Body of pancreas (tissue), 4 donors: Measurements from ENCODE around the gene GNB1. TPM values are rescaled to one million over a fixed set of nuclear protein-coding genes. Genes with fewer than 3 reads are reported as not detected.

Experiments used
- ATAC-seq: fragments of 150-250 bp; one replicate; pipeline ENCODE4 v1.9.1; 2016
- DNase-seq, 4 donors: peaks; one replicate each; pipeline ENCODE4 v3.0.0-alpha.2; 2019
- H3K27ac ChIP-seq, 4 donors: fragments of 200-600 bp; sonication (generic); 1 replicate in 3 of 4; 2 replicates in 1 of 4; pipeline versions ENCODE4 v1.5.1 to v1.6.1; 2016 to 2019; ENCODE audit warnings: mild to moderate bottlenecking in 1 of 4, mixed read lengths in 1 of 4, moderate library complexity in 1 of 4
- H3K27me3 ChIP-seq, 2 donors: fragments of 200-600 bp; sonication (generic); one replicate each; pipeline ENCODE4 v1.6.0; 2016; ENCODE audit warnings: mild to moderate bottlenecking in 1 of 2
- H3K36me3 ChIP-seq, 2 donors: fragments of 200-600 bp; sonication (generic); replicated peaks in 1 of 2; 2 replicates each; pipeline ENCODE4 v1.5.1; 2016; ENCODE audit warnings: low read depth in 2 of 2; ENCODE audit not compliant: insufficient read depth in 1 of 2
- H3K4me1 ChIP-seq: fragments of 200-600 bp; sonication (generic); one replicate; pipeline ENCODE4 v1.6.0; 2016
- H3K4me3 ChIP-seq, 2 donors: fragments of 200-600 bp; sonication (generic); 1 replicate in 1 of 2; 2 replicates in 1 of 2; pipeline ENCODE4 v1.5.1; 2016 to 2019
- H3K9me3 ChIP-seq, 3 donors: fragments of 200-600 bp; sonication (generic); 1 replicate in 2 of 3; 2 replicates in 1 of 3; pipeline ENCODE4 v1.5.1; 2016
- CTCF ChIP-seq, 7 experiments: fragments of 450-650 bp in 4 of 7; fragments of 200-600 bp in 3 of 7; sonication (generic) in 3 of 7; IDR thresholded peaks; one replicate each; pipeline ENCODE4 v1.5.1; 2016 to 2019; ENCODE audit warnings: antibody characterized with exemption in 7 of 7
- POLR2A ChIP-seq, 3 donors: fragments of 450-650 bp; IDR thresholded peaks; one replicate each; pipeline ENCODE4 v1.6.1; 2016; ENCODE audit warnings: antibody characterized with exemption in 3 of 3, mild to moderate bottlenecking in 2 of 3
- WGBS, 2 donors: methylation state at CpG; one replicate each; pipeline ENCODE4 v1.1.5; 2017; 5-methylcytosine and 5-hydroxymethylcytosine counted together
- intact Hi-C: fragments of 100-400 bp; cut with DNase I; formaldehyde crosslinking; loops from one replicate; pipeline ENCODE4 v1.15.1; 2023
- total RNA-seq, 2 donors: library from RNA; depleted of rRNA; stranded (reverse); fragments of >200 nt; gene quantifications; one replicate each; pipeline ENCODE4 v1.1.0, GENCODE V29; 2016

GNB1 gene
- total RNA-seq, 2 donors from 2014 or later = 71.3 to 79.1 TPM

- ATAC-seq = peak; percentile 8
- intact Hi-C loops = no loop called here
- Histone ChIP-seq H3K9me3 (no peaks in the 10 kb centered on the region), H3K27me3 (no peaks in the 10 kb centered on the region), H3K27ac (peak overlapping the region; percentile 81 to 91 (median 86)), H3K36me3 (no peaks in the 10 kb centered on the region), H3K4me3 (peak overlapping the region; percentile 60 to 83), H3K4me1 (peaks cover 78% of the 10 kb centered on the region)
- WGBS, 2 donors = 2 to 3% methylated on average over 6 of the region's 6 CpGs
- peak in 3 of 4 donors; percentile 55 to 64 (median 58) for DNase-seq
- TF ChIP-seq CTCF (IDR thresholded peaks at IDR 0.05) = no peak
- TF ChIP-seq POLR2A (IDR thresholded peaks at IDR 0.05) = no peak
These were observed 113.3 kb downstream of the GNB1 start for GRCh38 chr1:1777583-1777899.

GRCh38 chr1:1776672-1777582 is 114.0 kb downstream of the GNB1 start:
- intact Hi-C loops = no loop called here
- H3K36me3 ChIP-seq = no peaks in the 10 kb centered on the region
- ATAC-seq = no peak
- H3K27ac ChIP-seq = peak overlapping the region; percentile 15 to 91 (median 86)
- H3K27me3 ChIP-seq = no peaks in the 10 kb centered on the region
- DNase-seq = no peak
- 62 to 66% methylated on average over 8 to 9 of the region's 9 CpGs for WGBS, 2 donors
- H3K9me3 ChIP-seq = no peaks in the 10 kb centered on the region
- no peak overlapping the region for H3K4me3 ChIP-seq
- peaks cover 72% of the 10 kb centered on the region for H3K4me1 ChIP-seq
- TF ChIP-seq CTCF (IDR thresholded peaks at IDR 0.05) = no peak

GRCh38 chr1:1775327-1776226 is 115.3 kb downstream of the GNB1 start:
- TF ChIP-seq CTCF (IDR thresholded peaks at IDR 0.05) (no peak), POLR2A (IDR thresholded peaks at IDR 0.05) (no peak)

GRCh38 chr1:1773874-1774273 is 117.0 kb downstream of the GNB1 start:
- intact Hi-C loops = no loop called here
- peaks cover 41% of the 10 kb centered on the region for H3K4me1 ChIP-seq

More at GRCh38 chr1:1775327-1776226, 115.3 kb downstream of the GNB1 start:
- no peak overlapping the region for H3K27ac ChIP-seq
- no peaks in the 10 kb centered on the region for H3K9me3 ChIP-seq
- ATAC-seq (no peak), DNase-seq (no peak)
- H3K4me1 ChIP-seq = peaks cover 58% of the 10 kb centered on the region
- WGBS, 2 donors = 58 to 61% methylated on average over 11 of the region's 11 CpGs
- no peaks in the 10 kb centered on the region for H3K27me3 ChIP-seq
- no peak overlapping the region for H3K4me3 ChIP-seq
- intact Hi-C loops = no loop called here
- H3K36me3 ChIP-seq = no peaks in the 10 kb centered on the region

More at GRCh38 chr1:1773874-1774273, 117.0 kb downstream of the GNB1 start:
- Histone ChIP-seq H3K4me3 (no peak overlapping the region), H3K36me3 (no peaks in the 10 kb centered on the region), H3K27me3 (no peaks in the 10 kb centered on the region), H3K27ac (no peak overlapping the region), H3K9me3 (no peaks in the 10 kb centered on the region)
- 91 to 94% methylated on average over 4 of the region's 4 CpGs for WGBS, 2 donors
- no peak for DNase-seq
- ATAC-seq = no peak
- TF ChIP-seq POLR2A (IDR thresholded peaks at IDR 0.05) (no peak), CTCF (IDR thresholded peaks at IDR 0.05) (no peak)
